GM12891 (cell line): ENCODE measurements around the gene FAM229A.

Experiments
- DNase-seq: peaks from one replicate; pipeline ENCODE4 v3.0.0; 2011; ENCODE audit warnings: low spot score; ENCODE audit not compliant: insufficient read length
- FAIRE-seq: peaks from 2 replicates; lab custom pipeline; 2011; peaks lifted over from hg19 to GRCh38; lab: Jason Lieb, UNC
- PAX5 ChIP-seq: IDR thresholded peaks from 2 replicates; pipeline ENCODE4 v1.6.1; 2011; ENCODE audit warnings: low read length, moderate library complexity, mild to moderate bottlenecking; ENCODE audit not compliant: insufficient read depth, severe bottlenecking
- POLR2A ChIP-seq: IDR thresholded peaks from 2 replicates; pipeline ENCODE4 v1.6.1; 2011; ENCODE audit warnings: low read depth, low read length, control low read depth
- POLR2AphosphoS5 ChIP-seq: IDR thresholded peaks from 2 replicates; pipeline ENCODE4 v1.6.1; 2011; ENCODE audit warnings: low read depth, low read length, control low read depth
- POU2F2 ChIP-seq: IDR thresholded peaks from 2 replicates; pipeline ENCODE4 v1.6.1; 2011; ENCODE audit warnings: low read depth, mild to moderate bottlenecking, control low read depth, low read length, moderate library complexity
- SPI1 ChIP-seq: IDR thresholded peaks from 2 replicates; pipeline ENCODE4 v1.6.1; 2011; ENCODE audit warnings: low read depth, low read length, control low read depth
- TAF1 ChIP-seq: IDR thresholded peaks from 2 replicates; pipeline ENCODE4 v1.6.1; 2011; ENCODE audit warnings: low read depth, low read length, control low read depth

FAM229A gene

GRCh38 chr1:32350785-32351398 lies 11.4 kb downstream of the FAM229A start:
- TF ChIP-seq POLR2A, result no peak
- TF ChIP-seq TAF1, result no peak
- TF ChIP-seq POLR2AphosphoS5, result no peak
- TF ChIP-seq PAX5, result no peak
- TF ChIP-seq SPI1, result no peak
- no peak for TF ChIP-seq POU2F2
- DNase-seq (peak; percentile 72), FAIRE-seq (no peak)

- TF ChIP-seq POU2F2 (no peak), SPI1 (no peak), PAX5 (no peak), TAF1 (no peak), POLR2AphosphoS5 (no peak), POLR2A (no peak)
- no peak for FAIRE-seq
- no peak for DNase-seq
These were observed 13.0 kb downstream of the FAM229A start for GRCh38 chr1:32349211-32349708.

- FAIRE-seq (no peak), DNase-seq (no peak)
These were observed 15.6 kb downstream of the FAM229A start for GRCh38 chr1:32346532-32347157.

GRCh38 chr1:32345289-32345827 lies 16.9 kb downstream of the FAM229A start:
- DNase-seq (no peak), FAIRE-seq (no peak)
- no peak for TF ChIP-seq SPI1
- no peak for TF ChIP-seq POLR2A
- no peak for TF ChIP-seq POLR2AphosphoS5
- no peak for TF ChIP-seq POU2F2
- TF ChIP-seq PAX5, result no peak
- TF ChIP-seq TAF1, result no peak

More at GRCh38 chr1:32346532-32347157, 15.6 kb downstream of the FAM229A start:
- TF ChIP-seq POLR2A (no peak), TAF1 (no peak), SPI1 (no peak), POLR2AphosphoS5 (no peak), PAX5 (no peak), POU2F2 (no peak)

GRCh38 chr1:32342704-32343103 lies 19.6 kb downstream of the FAM229A start:
- no peak for TF ChIP-seq TAF1
- TF ChIP-seq POLR2AphosphoS5, result no peak
- TF ChIP-seq PAX5, result no peak
- TF ChIP-seq SPI1, result no peak
- no peak for TF ChIP-seq POLR2A
- no peak for TF ChIP-seq POU2F2
- FAIRE-seq (no peak), DNase-seq (no peak)

- FAIRE-seq (no peak), DNase-seq (no peak)
- TF ChIP-seq POU2F2, result no peak
- no peak for TF ChIP-seq SPI1
These were observed 20.3 kb downstream of the FAM229A start for GRCh38 chr1:32341971-32342370.

- TF ChIP-seq TAF1 (no peak), POLR2A (no peak), SPI1 (no peak), POU2F2 (no peak), POLR2AphosphoS5 (no peak), PAX5 (no peak)
- DNase-seq (no peak), FAIRE-seq (no peak)
These were observed 21.0 kb downstream of the FAM229A start for GRCh38 chr1:32341186-32341757.

- TF ChIP-seq SPI1 (peak; percentile 98), PAX5 (no peak), POLR2AphosphoS5 (no peak)
- DNase-seq, result peak; percentile 49
- peak; percentile 75 for FAIRE-seq
These were observed 22.8 kb downstream of the FAM229A start for GRCh38 chr1:32339363-32339978.

- TF ChIP-seq TAF1 (no peak), PAX5 (no peak), POLR2A (no peak), POLR2AphosphoS5 (no peak), SPI1 (no peak), POU2F2 (no peak)
- FAIRE-seq, result no peak
- DNase-seq, result no peak
These were observed 23.6 kb downstream of the FAM229A start for GRCh38 chr1:32338637-32339145.
